Large intestine (tissue), 3 donors: ENCODE measurements around the gene ITLN2. TPM values are rescaled to one million over a fixed set of nuclear protein-coding genes. Genes with fewer than 3 reads are reported as not detected.
"Not testable (repeated sequence)": the region's sequence is repeated elsewhere in the genome, so short reads cannot be mapped to it uniquely, and the experiment has no call there.

ENCODE experiments used
- DNase-seq, 2 donors: peaks; one replicate each; pipeline versions ENCODE4 v3.0.0 to v3.0.0-alpha.2; 2013
- H3K27ac ChIP-seq: one replicate; pipeline ENCODE4 v1.5.1; 2013; ENCODE audit warnings: low read length
- H3K27me3 ChIP-seq: 2 replicates; pipeline ENCODE4 v1.6.1; 2013; ENCODE audit warnings: low read length; ENCODE audit not compliant: control insufficient read depth, insufficient read depth
- H3K36me3 ChIP-seq: 2 replicates; pipeline ENCODE4 v1.6.1; 2013; ENCODE audit warnings: low read length; ENCODE audit not compliant: control insufficient read depth, insufficient read depth
- H3K4me1 ChIP-seq: one replicate; pipeline ENCODE4 v1.6.1; 2013; ENCODE audit warnings: low read length; ENCODE audit not compliant: control insufficient read depth, insufficient read depth
- H3K4me3 ChIP-seq: one replicate; pipeline ENCODE4 v1.5.1; 2013; ENCODE audit warnings: low read length
- H3K9me3 ChIP-seq: one replicate; pipeline ENCODE4 v1.6.1; 2013; ENCODE audit warnings: mild to moderate bottlenecking, low read depth, low read length, moderate library complexity; ENCODE audit not compliant: control insufficient read depth
- WGBS: methylation state at CpG from one replicate; pipeline ENCODE4 v1.1.5; 2013; ENCODE audit warnings: low lambda C conversion rate; ENCODE audit not compliant: insufficient coverage; 5-methylcytosine and 5-hydroxymethylcytosine counted together
- polyA plus RNA-seq: library from polyadenylated mRNA; unstranded; fragments of 120-200 nt; gene quantifications from one replicate; pipeline ENCODE4 v1.2.1, GENCODE V29; 2013

ITLN2 gene
- polyA plus RNA-seq, 1 donor: 1.9 TPM

- peaks cover 19% of the 10 kb centered on the region for H3K4me1 ChIP-seq
Observed at GRCh38 chr1:160907976-160908375, 46.6 kb downstream of the ITLN2 start.

GRCh38 chr1:160905617-160905989 is 49.0 kb downstream of the ITLN2 start:
- Histone ChIP-seq H3K4me3 (no peak overlapping the region), H3K27ac (no peak overlapping the region), H3K27me3 (no peaks in the 10 kb centered on the region), H3K4me1 (peaks cover under 1% of the 10 kb centered on the region), H3K9me3 (no peaks in the 10 kb centered on the region), H3K36me3 (no peaks in the 10 kb centered on the region)
- no peak for DNase-seq
- no CpG with 5 or more reads among the region's 4 CpGs for WGBS

More at GRCh38 chr1:160907976-160908375, 46.6 kb downstream of the ITLN2 start:
- Histone ChIP-seq H3K27me3 (no peaks in the 10 kb centered on the region), H3K4me3 (no peak overlapping the region), H3K36me3 (no peaks in the 10 kb centered on the region), H3K9me3 (no peaks in the 10 kb centered on the region), H3K27ac (no peak overlapping the region)
- no peak for DNase-seq
- 89% methylated on average over 4 of the region's 7 CpGs for WGBS

GRCh38 chr1:160904783-160905616 is 49.6 kb downstream of the ITLN2 start:
- no peaks in the 10 kb centered on the region for H3K4me1 ChIP-seq
- H3K27me3 ChIP-seq: no peaks in the 10 kb centered on the region
- no peaks in the 10 kb centered on the region for H3K36me3 ChIP-seq
- no peak overlapping the region for H3K4me3 ChIP-seq
- 33% methylated on average over 1 of the region's 8 CpGs for WGBS
- DNase-seq: peak in 1 of 2 donors; percentile 24
- H3K9me3 ChIP-seq: no peaks in the 10 kb centered on the region
- H3K27ac ChIP-seq: no peak overlapping the region

DNA sequence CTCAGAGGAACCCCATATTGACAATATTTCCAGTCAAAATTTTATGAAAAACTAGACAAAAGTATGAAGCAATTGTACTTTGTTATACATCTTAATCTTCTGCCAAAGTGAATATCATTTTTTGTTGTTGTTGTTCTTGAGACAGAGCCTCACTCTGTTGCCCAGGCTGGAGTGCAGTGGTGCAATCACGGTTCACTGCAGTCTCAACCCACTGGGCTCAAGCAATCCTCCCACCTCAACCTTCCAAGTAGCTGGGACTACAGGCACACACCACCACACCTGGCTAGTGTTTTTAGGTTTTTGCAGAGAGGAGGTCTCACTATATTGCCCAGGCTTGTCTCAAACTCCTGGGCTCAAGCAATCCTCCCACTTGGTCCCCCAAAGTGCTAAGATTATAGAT is 52.4 kb downstream of the ITLN2 start:
- not testable (repeated sequence) for H3K27me3 ChIP-seq, DNase-seq, H3K4me3 ChIP-seq, H3K36me3 ChIP-seq, H3K9me3 ChIP-seq, H3K27ac ChIP-seq, H3K4me1 ChIP-seq
- WGBS: no CpG with 5 or more reads among the region's 1 CpG

- no peak for DNase-seq
- WGBS: no CpG with 5 or more reads among the region's 2 CpGs
- no peak overlapping the region for H3K27ac ChIP-seq
- no peaks in the 10 kb centered on the region for H3K36me3 ChIP-seq
- no peak overlapping the region for H3K4me3 ChIP-seq
- H3K27me3 ChIP-seq: no peaks in the 10 kb centered on the region
- H3K4me1 ChIP-seq: no peaks in the 10 kb centered on the region
- no peaks in the 10 kb centered on the region for H3K9me3 ChIP-seq
Observed at GRCh38 chr1:160901768-160902167, 52.8 kb downstream of the ITLN2 start.

GRCh38 chr1:160900683-160901082 is 53.9 kb downstream of the ITLN2 start:
- not testable (repeated sequence) for H3K4me1 ChIP-seq, H3K27ac ChIP-seq, H3K9me3 ChIP-seq, H3K4me3 ChIP-seq, DNase-seq, H3K27me3 ChIP-seq, H3K36me3 ChIP-seq
- WGBS: 80% methylated on average over 1 of the region's 3 CpGs

Other genes starting within 250 kb of the ITLN2 start
- gene CD48, start 243.0 kb downstream of the ITLN2 start, polyA plus RNA-seq: 8.6 TPM
- gene SLAMF7, start 215.6 kb downstream of the ITLN2 start, polyA plus RNA-seq: 5.8 TPM
- 0.72 TPM for gene LY9, start 158.6 kb downstream of the ITLN2 start, polyA plus RNA-seq
- gene CD244, start 91.9 kb downstream of the ITLN2 start, polyA plus RNA-seq: 2.1 TPM
- gene ITLN1, start 69.6 kb downstream of the ITLN2 start, polyA plus RNA-seq: 452 TPM
- gene F11R, start 66.3 kb upstream of the ITLN2 start, polyA plus RNA-seq: 132 TPM
- 60.9 TPM for gene TSTD1, start 84.2 kb upstream of the ITLN2 start, polyA plus RNA-seq
- gene USF1, start 91.2 kb upstream of the ITLN2 start, polyA plus RNA-seq: 56.9 TPM
- 5.7 TPM for gene ARHGAP30, start 115.1 kb upstream of the ITLN2 start, polyA plus RNA-seq
- gene NECTIN4, start 134.7 kb upstream of the ITLN2 start, polyA plus RNA-seq: 0.42 TPM
- gene KLHDC9, start 143.6 kb upstream of the ITLN2 start, polyA plus RNA-seq: 5.6 TPM
- gene PFDN2, start 163.2 kb upstream of the ITLN2 start, polyA plus RNA-seq: 72.5 TPM
- 80.6 TPM for gene NIT1, start 163.3 kb upstream of the ITLN2 start, polyA plus RNA-seq
- gene DEDD, start 177.9 kb upstream of the ITLN2 start, polyA plus RNA-seq: 33.0 TPM
- gene UFC1, start 199.2 kb upstream of the ITLN2 start, polyA plus RNA-seq: 135 TPM
- 29.4 TPM for gene USP21, start 204.7 kb upstream of the ITLN2 start, polyA plus RNA-seq
- gene PPOX, start 211.6 kb upstream of the ITLN2 start, polyA plus RNA-seq: 26.2 TPM
- gene B4GALT3, start 222.7 kb upstream of the ITLN2 start, polyA plus RNA-seq: 38.4 TPM
- gene ADAMTS4, start 244.2 kb upstream of the ITLN2 start, polyA plus RNA-seq: 1.2 TPM
- gene NDUFS2, start 247.6 kb upstream of the ITLN2 start, polyA plus RNA-seq: 125 TPM